IMR-90 (cell line): ENCODE data around the gene SRCAP.

Experiments used
- CEBPB ChIP-seq: IDR thresholded peaks from 2 replicates; pipeline ENCODE4 v1.6.1; 2012; ENCODE audit warnings: low read depth, low read length, improper control_type of control experiment
- MXI1 ChIP-seq: IDR thresholded peaks from 2 replicates; pipeline ENCODE4 v1.6.1; 2012; ENCODE audit warnings: low read depth, mild to moderate bottlenecking, low read length, moderate library complexity, borderline replicate concordance
- POLR2A ChIP-seq: IDR thresholded peaks from 2 replicates; pipeline ENCODE4 v1.6.1; 2012; ENCODE audit warnings: mild to moderate bottlenecking, low read depth, low read length
- RCOR1 ChIP-seq: IDR thresholded peaks from 2 replicates; pipeline ENCODE4 v1.6.1; 2012; ENCODE audit warnings: mild to moderate bottlenecking, low read length, improper control_type of control experiment; ENCODE audit not compliant: insufficient replicate concordance
- RFX5 ChIP-seq: IDR thresholded peaks from 2 replicates; pipeline ENCODE4 v1.8.0; 2012; ENCODE audit warnings: low read depth, mild to moderate bottlenecking, low read length, moderate library complexity
- TF ChIP-seq, protein P1 (sequence below): conservative IDR thresholded peaks from 2 replicates; pipeline ENCODE4 v1.5.1; 2012; ENCODE audit warnings: mild to moderate bottlenecking, low read depth, low read length, improper control_type of control experiment
- TF ChIP-seq, protein P2 (sequence below): fragments of 150-350 bp; IDR thresholded peaks from 2 replicates; pipeline ENCODE4 v1.6.1; 2016; ENCODE audit warnings: low read depth, mild to moderate bottlenecking, low read length, moderate library complexity, borderline replicate concordance
- TF ChIP-seq, protein P3 (sequence below): fragments of 150-350 bp; IDR thresholded peaks from 2 replicates; pipeline ENCODE4 v1.6.1; 2017; ENCODE audit warnings: mild to moderate bottlenecking, antibody characterized with exemption, low read length, low read depth

DNA sequence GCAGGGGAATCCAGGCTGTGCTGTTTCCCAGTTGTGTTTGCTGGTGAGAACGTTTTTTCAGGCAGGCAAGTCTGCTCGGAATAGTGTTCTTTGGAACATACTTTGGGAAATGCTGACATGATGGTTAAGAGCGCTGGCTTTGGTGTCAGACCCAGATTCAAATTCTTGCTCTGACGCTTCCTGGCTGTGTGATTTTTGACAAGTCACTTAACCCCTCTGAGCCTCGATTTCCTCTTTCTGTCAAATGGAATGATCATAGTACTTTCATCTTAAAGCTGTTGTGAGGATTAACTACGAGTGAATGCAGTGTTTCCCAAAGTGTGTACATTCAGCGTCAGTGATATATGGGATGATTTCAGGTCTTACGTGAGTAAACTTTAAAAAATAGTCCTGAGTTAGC is 35.9 kb upstream of the SRCAP start:
- no peak for TF ChIP-seq MXI1
- TF ChIP-seq, protein P1, sequence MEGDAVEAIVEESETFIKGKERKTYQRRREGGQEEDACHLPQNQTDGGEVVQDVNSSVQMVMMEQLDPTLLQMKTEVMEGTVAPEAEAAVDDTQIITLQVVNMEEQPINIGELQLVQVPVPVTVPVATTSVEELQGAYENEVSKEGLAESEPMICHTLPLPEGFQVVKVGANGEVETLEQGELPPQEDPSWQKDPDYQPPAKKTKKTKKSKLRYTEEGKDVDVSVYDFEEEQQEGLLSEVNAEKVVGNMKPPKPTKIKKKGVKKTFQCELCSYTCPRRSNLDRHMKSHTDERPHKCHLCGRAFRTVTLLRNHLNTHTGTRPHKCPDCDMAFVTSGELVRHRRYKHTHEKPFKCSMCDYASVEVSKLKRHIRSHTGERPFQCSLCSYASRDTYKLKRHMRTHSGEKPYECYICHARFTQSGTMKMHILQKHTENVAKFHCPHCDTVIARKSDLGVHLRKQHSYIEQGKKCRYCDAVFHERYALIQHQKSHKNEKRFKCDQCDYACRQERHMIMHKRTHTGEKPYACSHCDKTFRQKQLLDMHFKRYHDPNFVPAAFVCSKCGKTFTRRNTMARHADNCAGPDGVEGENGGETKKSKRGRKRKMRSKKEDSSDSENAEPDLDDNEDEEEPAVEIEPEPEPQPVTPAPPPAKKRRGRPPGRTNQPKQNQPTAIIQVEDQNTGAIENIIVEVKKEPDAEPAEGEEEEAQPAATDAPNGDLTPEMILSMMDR: no peak
- TF ChIP-seq, protein P2, sequence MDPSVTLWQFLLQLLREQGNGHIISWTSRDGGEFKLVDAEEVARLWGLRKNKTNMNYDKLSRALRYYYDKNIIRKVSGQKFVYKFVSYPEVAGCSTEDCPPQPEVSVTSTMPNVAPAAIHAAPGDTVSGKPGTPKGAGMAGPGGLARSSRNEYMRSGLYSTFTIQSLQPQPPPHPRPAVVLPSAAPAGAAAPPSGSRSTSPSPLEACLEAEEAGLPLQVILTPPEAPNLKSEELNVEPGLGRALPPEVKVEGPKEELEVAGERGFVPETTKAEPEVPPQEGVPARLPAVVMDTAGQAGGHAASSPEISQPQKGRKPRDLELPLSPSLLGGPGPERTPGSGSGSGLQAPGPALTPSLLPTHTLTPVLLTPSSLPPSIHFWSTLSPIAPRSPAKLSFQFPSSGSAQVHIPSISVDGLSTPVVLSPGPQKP: no peak
- no peak for TF ChIP-seq RCOR1
- no peak for TF ChIP-seq POLR2A
- TF ChIP-seq, protein P3, sequence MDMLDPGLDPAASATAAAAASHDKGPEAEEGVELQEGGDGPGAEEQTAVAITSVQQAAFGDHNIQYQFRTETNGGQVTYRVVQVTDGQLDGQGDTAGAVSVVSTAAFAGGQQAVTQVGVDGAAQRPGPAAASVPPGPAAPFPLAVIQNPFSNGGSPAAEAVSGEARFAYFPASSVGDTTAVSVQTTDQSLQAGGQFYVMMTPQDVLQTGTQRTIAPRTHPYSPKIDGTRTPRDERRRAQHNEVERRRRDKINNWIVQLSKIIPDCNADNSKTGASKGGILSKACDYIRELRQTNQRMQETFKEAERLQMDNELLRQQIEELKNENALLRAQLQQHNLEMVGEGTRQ: no peak
- TF ChIP-seq CEBPB: no peak
- no peak for TF ChIP-seq RFX5
